Nephron (organoid): ENCODE measurements around the gene ABLIM2.
A peak's percentile ranks its signal among the peaks of the same experiment; 100 is the strongest.

ENCODE experiments used
- H3K27ac Mint-ChIP-seq, 3 experiments: 2 replicates each; pipeline ENCODE4 v1.8.0; 2020; ENCODE audit warnings: mixed read lengths in 3 of 3, mild to moderate bottlenecking in 2 of 3, moderate library complexity in 1 of 3
- H3K27me3 Mint-ChIP-seq: 2 replicates; pipeline ENCODE4 v1.8.0; 2021; ENCODE audit warnings: low read depth, mild to moderate bottlenecking, moderate library complexity, mixed read lengths
- H3K36me3 Mint-ChIP-seq: 2 replicates; pipeline ENCODE4 v1.8.0; 2020; ENCODE audit warnings: low read depth, mixed read lengths
- H3K4me1 Mint-ChIP-seq: 2 replicates; pipeline ENCODE4 v1.8.0; 2020; ENCODE audit warnings: mixed read lengths
- H3K4me3 Mint-ChIP-seq, 3 experiments: 2 replicates each; pipeline ENCODE4 v1.8.0; 2020; ENCODE audit warnings: mild to moderate bottlenecking in 3 of 3, mixed read lengths in 3 of 3, moderate library complexity in 2 of 3
- H3K9me3 Mint-ChIP-seq: 2 replicates; pipeline ENCODE4 v1.8.0; 2020; ENCODE audit warnings: mixed read lengths
- TF ChIP-seq, protein P1 (sequence below), 3 experiments: fragments of 200-600 bp; sonication (generic); IDR thresholded peaks; one replicate each; pipeline ENCODE4 v1.5.0; 2021; ENCODE audit warnings: antibody characterized with exemption in 3 of 3; ENCODE audit not compliant: unreplicated experiment in 3 of 3

The ABLIM2 gene

DNA sequence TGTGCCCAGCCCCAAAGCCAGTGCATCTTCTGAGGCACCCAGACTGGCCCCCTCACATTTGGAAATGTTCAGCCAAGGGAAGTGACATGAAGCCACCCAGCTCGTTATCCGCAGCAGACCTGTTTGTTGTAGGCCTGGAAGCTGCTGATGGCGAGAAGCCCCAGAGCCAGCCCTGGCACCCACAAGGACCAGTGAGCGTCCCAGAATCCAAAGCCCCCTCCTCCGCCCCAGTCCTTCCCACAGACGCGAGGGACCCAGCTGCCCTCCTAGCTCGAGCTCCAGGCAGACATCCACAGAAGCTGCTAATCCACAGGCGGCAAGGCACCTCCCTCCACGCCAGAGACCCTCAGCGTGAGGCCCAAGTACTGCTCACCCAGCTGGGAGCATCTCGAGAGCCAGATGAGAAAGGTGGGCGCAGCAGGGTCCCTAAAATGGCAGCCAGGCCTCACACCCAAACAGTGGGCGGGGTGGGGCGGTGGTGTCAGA is 7.4 kb downstream of the ABLIM2 start:
- Mint-ChIP-seq H3K9me3 (no peaks in the 10 kb centered on the region), H3K4me1 (peaks cover 7% of the 10 kb centered on the region), H3K4me3 (no peak overlapping the region), H3K27ac (no peak overlapping the region), H3K36me3 (no peaks in the 10 kb centered on the region), H3K27me3 (peaks cover 58% of the 10 kb centered on the region)
- TF ChIP-seq, protein P1, sequence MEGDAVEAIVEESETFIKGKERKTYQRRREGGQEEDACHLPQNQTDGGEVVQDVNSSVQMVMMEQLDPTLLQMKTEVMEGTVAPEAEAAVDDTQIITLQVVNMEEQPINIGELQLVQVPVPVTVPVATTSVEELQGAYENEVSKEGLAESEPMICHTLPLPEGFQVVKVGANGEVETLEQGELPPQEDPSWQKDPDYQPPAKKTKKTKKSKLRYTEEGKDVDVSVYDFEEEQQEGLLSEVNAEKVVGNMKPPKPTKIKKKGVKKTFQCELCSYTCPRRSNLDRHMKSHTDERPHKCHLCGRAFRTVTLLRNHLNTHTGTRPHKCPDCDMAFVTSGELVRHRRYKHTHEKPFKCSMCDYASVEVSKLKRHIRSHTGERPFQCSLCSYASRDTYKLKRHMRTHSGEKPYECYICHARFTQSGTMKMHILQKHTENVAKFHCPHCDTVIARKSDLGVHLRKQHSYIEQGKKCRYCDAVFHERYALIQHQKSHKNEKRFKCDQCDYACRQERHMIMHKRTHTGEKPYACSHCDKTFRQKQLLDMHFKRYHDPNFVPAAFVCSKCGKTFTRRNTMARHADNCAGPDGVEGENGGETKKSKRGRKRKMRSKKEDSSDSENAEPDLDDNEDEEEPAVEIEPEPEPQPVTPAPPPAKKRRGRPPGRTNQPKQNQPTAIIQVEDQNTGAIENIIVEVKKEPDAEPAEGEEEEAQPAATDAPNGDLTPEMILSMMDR (IDR thresholded peaks at IDR 0.05; ENCODE audit: unreplicated experiment in 3 of 3), result no peak

DNA sequence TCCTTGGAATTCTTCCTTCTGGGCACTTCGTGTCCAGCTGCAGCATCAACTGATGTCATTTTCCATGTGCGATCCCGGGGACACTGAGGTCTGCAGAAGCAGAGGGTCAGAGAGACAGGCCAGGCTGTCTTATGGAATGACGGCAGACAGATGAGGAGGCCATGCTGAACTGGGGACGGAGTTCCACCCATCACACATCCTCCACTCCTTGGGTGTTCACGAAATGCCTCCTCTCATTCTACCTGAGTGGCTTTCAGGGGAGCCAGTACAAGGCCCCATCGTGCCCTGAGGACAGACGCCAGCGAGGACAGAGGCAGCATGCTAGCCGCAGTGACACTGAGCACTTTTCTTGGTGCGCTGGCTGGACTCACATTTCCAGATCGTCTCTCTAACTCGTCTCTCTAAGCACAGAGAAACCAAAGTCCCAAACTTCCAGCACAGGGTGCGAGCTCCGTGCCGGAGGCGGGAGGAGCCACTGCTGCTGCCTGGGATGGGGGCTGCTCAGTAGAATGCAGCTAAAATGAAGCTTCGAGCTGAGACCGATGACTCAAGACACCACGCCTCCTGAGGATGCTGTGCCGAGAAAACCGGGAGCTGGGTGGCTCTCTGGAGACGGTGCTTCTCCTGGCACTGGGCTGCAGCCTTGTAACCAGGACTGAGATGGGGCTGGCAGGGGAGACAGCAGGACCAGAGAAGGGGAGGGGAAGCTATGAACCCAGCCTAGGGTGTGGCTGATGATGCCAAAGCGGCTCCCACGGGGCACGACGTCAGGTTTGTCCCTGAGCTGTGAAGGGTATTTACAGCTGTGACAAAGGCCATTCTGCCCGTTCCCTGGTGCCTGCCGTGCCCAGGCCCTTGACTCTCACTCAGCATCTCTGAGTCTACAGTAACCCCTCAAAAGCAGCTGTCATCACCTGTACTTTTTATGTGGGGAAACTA is 8.2 kb downstream of the ABLIM2 start:
- H3K4me3 Mint-ChIP-seq, result no peak overlapping the region
- TF ChIP-seq, protein P1 (IDR thresholded peaks at IDR 0.05; ENCODE audit: unreplicated experiment in 3 of 3), result no peak
- no peaks in the 10 kb centered on the region for H3K36me3 Mint-ChIP-seq
- H3K9me3 Mint-ChIP-seq, result no peaks in the 10 kb centered on the region
- H3K27ac Mint-ChIP-seq, result peak overlapping the region in 1 of 3 experiments; percentile 20
- peaks cover 55% of the 10 kb centered on the region for H3K27me3 Mint-ChIP-seq
- peaks cover 15% of the 10 kb centered on the region for H3K4me1 Mint-ChIP-seq

DNA sequence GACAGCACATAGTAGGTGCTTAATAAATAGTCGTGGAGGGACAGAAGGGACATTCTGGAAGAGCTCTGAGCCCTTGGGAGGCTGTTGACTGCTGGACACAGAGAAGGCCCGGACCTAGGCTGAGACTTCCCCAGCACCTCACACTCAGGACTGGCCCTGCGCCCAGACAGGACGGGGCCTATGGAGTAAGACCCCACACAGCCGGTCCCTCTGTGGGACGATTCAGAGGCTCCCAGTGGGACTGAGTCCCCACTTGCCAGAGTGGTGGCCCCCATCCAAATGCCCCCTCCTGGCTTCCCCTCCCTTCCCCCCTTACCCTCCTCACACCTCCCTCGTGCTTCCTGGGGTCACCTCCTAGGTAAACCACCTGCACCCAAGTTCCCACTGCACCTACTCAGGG is 8.9 kb downstream of the ABLIM2 start:
- Mint-ChIP-seq H3K4me1 (peaks cover 16% of the 10 kb centered on the region), H3K4me3 (no peak overlapping the region), H3K27me3 (peaks cover 51% of the 10 kb centered on the region)

DNA sequence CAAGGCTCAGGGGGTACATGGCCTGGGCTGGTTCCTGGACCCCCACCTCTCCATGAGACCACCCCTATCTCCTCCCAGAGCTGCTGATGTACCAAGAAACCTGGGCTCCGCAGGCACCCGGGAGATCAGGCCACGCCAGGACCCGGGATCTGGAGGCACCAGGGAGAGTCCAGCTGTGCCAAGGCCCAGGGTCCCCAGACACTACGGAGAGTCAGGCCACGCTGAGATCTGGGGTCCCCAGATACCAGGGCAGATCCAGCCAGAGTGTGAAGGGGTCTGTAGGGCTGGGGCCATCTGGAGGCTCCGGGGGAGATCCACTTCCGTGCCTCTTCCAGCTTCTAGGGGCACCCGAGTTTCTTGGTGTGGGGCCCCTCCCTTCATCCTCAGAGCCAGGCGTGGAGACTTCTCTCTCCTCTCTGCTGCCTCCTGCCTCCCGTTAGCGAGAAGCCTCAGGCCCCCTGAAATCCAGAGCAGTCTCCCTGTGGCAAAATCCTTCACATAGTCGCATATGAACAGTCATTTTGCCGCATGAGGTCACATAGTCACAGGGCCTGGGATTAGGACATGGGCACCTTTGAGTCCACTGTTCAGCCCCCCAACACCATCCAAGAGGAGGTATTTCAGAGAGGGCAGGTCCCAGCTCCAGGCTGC is 9.7 kb downstream of the ABLIM2 start:
- no peaks in the 10 kb centered on the region for H3K9me3 Mint-ChIP-seq
- H3K4me3 Mint-ChIP-seq, result no peak overlapping the region
- H3K36me3 Mint-ChIP-seq, result no peaks in the 10 kb centered on the region
- TF ChIP-seq, protein P1 (IDR thresholded peaks at IDR 0.05; ENCODE audit: unreplicated experiment in 3 of 3), result no peak
- H3K27me3 Mint-ChIP-seq, result peaks cover 47% of the 10 kb centered on the region
- peak overlapping the region in 1 of 3 experiments; percentile 43 for H3K27ac Mint-ChIP-seq
- peaks cover 21% of the 10 kb centered on the region for H3K4me1 Mint-ChIP-seq

More for the DNA sequence above, 8.9 kb downstream of the ABLIM2 start:
- TF ChIP-seq, protein P1 (IDR thresholded peaks at IDR 0.05; ENCODE audit: unreplicated experiment in 3 of 3), result no peak
- Mint-ChIP-seq H3K27ac (no peak overlapping the region), H3K9me3 (no peaks in the 10 kb centered on the region), H3K36me3 (no peaks in the 10 kb centered on the region)

DNA sequence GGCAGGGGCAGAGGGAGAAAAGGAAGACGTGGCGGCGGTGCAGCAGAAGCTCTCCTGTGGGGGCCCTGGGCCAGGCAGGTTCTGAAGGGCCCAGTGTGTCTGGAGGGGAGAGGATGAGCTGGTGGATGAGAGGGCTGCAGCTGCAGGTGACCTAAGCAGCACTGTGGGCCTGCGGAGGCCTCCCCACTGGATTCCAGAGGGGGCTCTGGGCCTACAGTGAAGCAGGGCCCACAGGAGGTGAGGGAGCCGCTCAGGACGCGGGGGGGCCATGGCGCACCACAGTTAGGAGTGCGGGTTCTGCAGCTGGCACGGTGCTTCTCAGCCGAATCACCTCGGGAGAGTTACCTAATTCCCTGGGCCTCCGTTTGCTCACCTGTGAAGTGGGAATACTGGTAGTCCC is 10.5 kb downstream of the ABLIM2 start:
- TF ChIP-seq, protein P1 (IDR thresholded peaks at IDR 0.05; ENCODE audit: unreplicated experiment in 3 of 3), result no peak
- H3K27ac Mint-ChIP-seq, result no peak overlapping the region
- no peak overlapping the region for H3K4me3 Mint-ChIP-seq
- H3K4me1 Mint-ChIP-seq, result peaks cover 26% of the 10 kb centered on the region
- H3K36me3 Mint-ChIP-seq, result no peaks in the 10 kb centered on the region
- no peaks in the 10 kb centered on the region for H3K9me3 Mint-ChIP-seq
- peaks cover 42% of the 10 kb centered on the region for H3K27me3 Mint-ChIP-seq
